Common myeloid progenitor, CD34-positive (primary cell): ENCODE data around the gene SEMA5A.

ENCODE experiments used
- CTCF ChIA-PET: fragments of 350-600 bp; sonication (Branson Sonifier 250); formaldehyde crosslinking; loops from one replicate; lab custom pipeline; 2021; ENCODE audit warnings: antibody characterized with exemption; lab: Charles Lee
- POLR2A ChIA-PET: fragments of 350-600 bp; sonication (Branson Sonifier 250); formaldehyde crosslinking; loops from one replicate; lab custom pipeline; 2021; ENCODE audit warnings: antibody characterized with exemption; lab: Charles Lee
- DNase-seq, 3 donors: peaks; one replicate each; pipeline versions ENCODE4 v3.0.0 to v3.0.0-alpha.2; 2013
- H3K27ac ChIP-seq, 2 experiments: 1 replicate in 1 of 2; 2 replicates in 1 of 2; pipeline ENCODE4 v1.7.0; 2013; ENCODE audit warnings: inconsistent platforms in 2 of 2, low read length in 2 of 2, mild to moderate bottlenecking in 2 of 2, low read depth in 1 of 2, moderate library complexity in 1 of 2; ENCODE audit not compliant: severe bottlenecking in 2 of 2, insufficient read depth in 1 of 2, poor library complexity in 1 of 2
- H3K27me3 ChIP-seq, 5 experiments: replicated peaks in 2 of 5; 1 replicate in 3 of 5; 2 replicates in 2 of 5; pipeline versions ENCODE4 v1.6.1 to v1.7.0; 2013; ENCODE audit warnings: low read length in 4 of 5, mild to moderate bottlenecking in 2 of 5, moderate library complexity in 2 of 5, inconsistent platforms in 1 of 5; ENCODE audit not compliant: insufficient read depth in 5 of 5, control insufficient read depth in 4 of 5
- H3K36me3 ChIP-seq, 4 experiments: 1 replicate in 2 of 4; 2 replicates in 2 of 4; pipeline versions ENCODE4 v1.6.1 to v1.7.0; 2013; ENCODE audit warnings: low read length in 3 of 4, control low read depth in 1 of 4, mild to moderate bottlenecking in 1 of 4; ENCODE audit not compliant: control insufficient read depth in 4 of 4, insufficient read depth in 4 of 4
- H3K4me1 ChIP-seq, 4 experiments: 1 replicate in 3 of 4; 2 replicates in 1 of 4; pipeline versions ENCODE4 v1.6.1 to v1.7.1; 2013; ENCODE audit warnings: low read length in 3 of 4, mild to moderate bottlenecking in 3 of 4, control low read depth in 1 of 4, inconsistent platforms in 1 of 4, moderate library complexity in 1 of 4; ENCODE audit not compliant: control insufficient read depth in 4 of 4, insufficient read depth in 4 of 4; ENCODE audit errors: control extremely low read depth in 1 of 4
- H3K4me3 ChIP-seq, 7 experiments: 1 replicate in 4 of 7; 2 replicates in 3 of 7; pipeline versions ENCODE4 v1.5.1 to v1.7.0; 2013; ENCODE audit warnings: mild to moderate bottlenecking in 7 of 7, low read length in 6 of 7, moderate library complexity in 6 of 7, inconsistent platforms in 2 of 7, low read depth in 2 of 7, control low read depth in 1 of 7; ENCODE audit not compliant: insufficient read depth in 4 of 7, control insufficient read depth in 1 of 7; ENCODE audit errors: extremely low read depth in 1 of 7
- H3K9me3 ChIP-seq, 5 experiments: 1 replicate in 4 of 5; 2 replicates in 1 of 5; pipeline versions ENCODE4 v1.6.1 to v1.7.1; 2013; ENCODE audit warnings: low read length in 4 of 5, mild to moderate bottlenecking in 2 of 5, inconsistent platforms in 1 of 5, low read depth in 1 of 5, moderate library complexity in 1 of 5; ENCODE audit not compliant: control insufficient read depth in 4 of 5, insufficient read depth in 2 of 5; ENCODE audit errors: control extremely low read depth in 1 of 5
- WGBS: methylation state at CpG from one replicate; pipeline ENCODE4 v1.1.5; 2013; ENCODE audit not compliant: insufficient coverage; 5-methylcytosine and 5-hydroxymethylcytosine counted together

SEMA5A gene

GRCh38 chr5:9431151-9431495 lies 114.8 kb downstream of the SEMA5A start:
- H3K4me3 ChIP-seq = no peak overlapping the region
- DNase-seq = no peak
- no peak overlapping the region for H3K27ac ChIP-seq
- ChIA-PET POLR2A (no interaction called here), CTCF (no interaction called here)
- no peaks in the 10 kb centered on the region for H3K27me3 ChIP-seq
- no peaks in the 10 kb centered on the region for H3K4me1 ChIP-seq
- H3K36me3 ChIP-seq = no peaks in the 10 kb centered on the region
- no peaks in the 10 kb centered on the region for H3K9me3 ChIP-seq

GRCh38 chr5:9430306-9430705 lies 115.6 kb downstream of the SEMA5A start:
- no peak overlapping the region for H3K4me3 ChIP-seq
- H3K27me3 ChIP-seq = no peaks in the 10 kb centered on the region
- H3K36me3 ChIP-seq = no peaks in the 10 kb centered on the region
- DNase-seq = no peak
- POLR2A ChIA-PET = no interaction called here
- H3K4me1 ChIP-seq = no peaks in the 10 kb centered on the region
- no peak overlapping the region for H3K27ac ChIP-seq
- 100% methylated on average over 1 of the region's 2 CpGs for WGBS
- H3K9me3 ChIP-seq = no peaks in the 10 kb centered on the region
- CTCF ChIA-PET = no interaction called here

- H3K27ac ChIP-seq = no peak overlapping the region
- CTCF ChIA-PET = interaction anchor here (1.0 kb wide), 1 partner anchor 68 kb away, joined by 3 read pairs; no protein-coding TSS in a partner anchor
- no peaks in the 10 kb centered on the region for H3K27me3 ChIP-seq
- H3K4me3 ChIP-seq = no peak overlapping the region
- H3K9me3 ChIP-seq = no peaks in the 10 kb centered on the region
- POLR2A ChIA-PET = no interaction called here
- H3K36me3 ChIP-seq = no peaks in the 10 kb centered on the region
- no peaks in the 10 kb centered on the region for H3K4me1 ChIP-seq
- DNase-seq = no peak
- WGBS = 100% methylated on average over 7 of the region's 8 CpGs
These were observed 116.1 kb downstream of the SEMA5A start for GRCh38 chr5:9429691-9430215.

GRCh38 chr5:9428272-9428671 lies 117.6 kb downstream of the SEMA5A start:
- Histone ChIP-seq H3K27ac (no peak overlapping the region), H3K4me1 (no peaks in the 10 kb centered on the region), H3K4me3 (no peak overlapping the region), H3K9me3 (no peaks in the 10 kb centered on the region), H3K27me3 (no peaks in the 10 kb centered on the region), H3K36me3 (no peaks in the 10 kb centered on the region)
- no CpG with 5 or more reads among the region's 4 CpGs for WGBS
- ChIA-PET POLR2A (no interaction called here), CTCF (no interaction called here)
- no peak for DNase-seq

GRCh38 chr5:9425710-9426109 lies 120.2 kb downstream of the SEMA5A start:
- Histone ChIP-seq H3K4me1 (peaks cover 0 to 4% (median 0%) of the 10 kb centered on the region in 4 experiments), H3K36me3 (no peaks in the 10 kb centered on the region), H3K27me3 (no peaks in the 10 kb centered on the region), H3K4me3 (no peak overlapping the region), H3K27ac (no peak overlapping the region), H3K9me3 (no peaks in the 10 kb centered on the region)
- POLR2A ChIA-PET = no interaction called here
- CTCF ChIA-PET = interaction anchor here (1.6 kb wide), 1 partner anchor 19 kb away, joined by 3 read pairs; no protein-coding TSS in a partner anchor
- DNase-seq = no peak

GRCh38 chr5:9423571-9423970 lies 122.3 kb downstream of the SEMA5A start:
- ChIA-PET CTCF (interaction anchor here (1.0 kb wide), 1 partner anchor 15 kb away, joined by 3 read pairs; no protein-coding TSS in a partner anchor), POLR2A (no interaction called here)
- 100% methylated on average over 1 of the region's 1 CpG for WGBS
- H3K4me3 ChIP-seq = no peak overlapping the region
- H3K9me3 ChIP-seq = peaks cover 0 to 1% (median 0%) of the 10 kb centered on the region in 5 experiments
- no peak for DNase-seq
- H3K27me3 ChIP-seq = no peaks in the 10 kb centered on the region
- H3K4me1 ChIP-seq = peaks cover 0 to 4% (median 0%) of the 10 kb centered on the region in 4 experiments
- H3K36me3 ChIP-seq = no peaks in the 10 kb centered on the region
- no peak overlapping the region for H3K27ac ChIP-seq

GRCh38 chr5:9421884-9422283 lies 124.0 kb downstream of the SEMA5A start:
- Histone ChIP-seq H3K4me1 (peaks cover 0 to 4% (median 0%) of the 10 kb centered on the region in 4 experiments), H3K36me3 (no peaks in the 10 kb centered on the region), H3K4me3 (no peak overlapping the region), H3K27me3 (peaks cover 0 to 2% (median 0%) of the 10 kb centered on the region in 5 experiments), H3K27ac (no peak overlapping the region), H3K9me3 (peaks cover 0 to 1% (median 0%) of the 10 kb centered on the region in 5 experiments)
- DNase-seq = peak in 2 of 3 donors; percentile 23 to 38
- CTCF ChIA-PET = no interaction called here
- WGBS = no CpG with 5 or more reads among the region's 2 CpGs
- POLR2A ChIA-PET = no interaction called here
